GM18520 (cell line): Measurements from ENCODE around the gene MRPL27.
"Not testable (repeated sequence)": the region's sequence is repeated elsewhere in the genome, so short reads cannot be mapped to it uniquely, and the experiment has no call there.

Experiments
- ATAC-seq: cut with Tn5 transposase; IDR thresholded peaks from one replicate; pipeline ENCODE4 v1.9.1; 2021; ENCODE audit not compliant: unreplicated experiment

The MRPL27 gene

DNA sequence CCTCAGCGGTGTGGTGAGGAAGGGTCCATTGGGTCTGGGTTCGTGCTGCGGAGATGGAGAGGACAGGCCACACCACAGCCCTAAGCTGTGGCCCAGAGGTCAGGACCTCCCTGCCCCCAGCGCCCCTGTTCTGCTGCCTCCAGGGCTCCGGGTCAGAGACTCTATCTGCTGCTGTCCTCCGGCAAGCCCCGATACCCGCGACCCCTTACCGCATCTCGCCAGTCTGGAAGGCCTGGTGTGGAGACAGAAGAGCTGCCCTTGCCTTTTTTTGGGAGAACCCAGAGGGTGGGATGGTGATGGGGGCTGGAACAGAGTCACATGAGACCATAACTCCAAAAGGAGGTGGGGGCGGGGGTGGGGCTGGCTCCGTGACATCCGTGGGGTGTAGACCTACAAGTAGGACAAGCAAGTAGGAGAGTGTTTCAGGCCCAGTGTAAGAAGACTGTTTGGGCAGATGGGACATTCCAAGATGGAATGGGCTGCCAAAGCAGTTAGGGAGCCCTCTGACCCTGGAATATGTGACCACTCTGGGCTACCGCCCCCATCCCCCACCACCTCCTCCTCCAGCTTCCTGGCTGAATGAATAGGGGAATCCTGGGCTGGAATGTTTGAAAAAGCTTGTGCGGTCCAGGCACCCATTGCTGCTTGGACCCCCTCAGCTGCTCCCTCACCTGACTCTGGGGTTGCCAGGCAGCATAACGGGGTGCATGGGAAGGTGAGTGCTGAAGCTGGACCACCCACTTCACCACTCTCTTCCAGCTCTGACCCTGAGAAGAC, 25.7 kb downstream of the MRPL27 start:
- ATAC-seq: no peak

DNA sequence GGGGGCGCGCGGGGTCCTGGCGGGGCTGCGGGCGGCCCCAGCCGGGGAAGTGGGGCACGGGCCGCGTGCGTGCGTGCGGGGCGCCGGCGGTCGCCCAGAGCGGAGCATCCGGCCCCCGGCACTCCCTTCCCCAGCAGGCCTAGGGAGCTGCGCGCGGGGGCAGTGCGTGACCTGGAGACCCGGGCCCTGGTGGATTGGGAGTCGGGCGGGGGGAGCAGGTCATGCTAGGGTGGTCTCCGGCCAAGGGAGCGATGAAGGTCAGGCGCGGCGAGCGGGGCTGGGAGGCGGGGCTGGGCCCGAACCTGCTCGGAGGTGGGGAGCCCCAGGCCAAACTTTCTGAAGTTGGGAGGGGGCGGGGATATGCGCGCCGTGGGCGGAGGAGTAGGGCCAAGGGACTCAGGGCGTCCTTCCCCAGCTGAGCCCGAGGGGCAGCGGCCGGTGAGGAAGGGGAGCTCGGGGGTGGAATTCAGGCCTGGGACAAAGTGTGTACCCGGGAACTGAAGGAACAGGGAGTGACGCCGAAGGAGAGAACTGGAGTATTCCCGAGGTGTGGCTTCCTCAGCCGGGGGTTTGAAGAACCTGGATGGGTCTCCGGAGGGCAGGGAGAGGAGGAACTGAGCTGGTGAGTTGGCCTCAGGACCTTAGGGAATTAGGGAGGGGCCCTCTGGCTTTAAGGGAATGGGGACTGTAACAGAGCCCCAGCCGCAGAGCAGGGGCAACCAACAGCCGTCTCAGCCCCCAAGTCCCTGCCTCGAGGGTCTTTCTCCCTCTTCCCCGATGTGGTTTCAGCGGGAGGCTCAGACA, 26.5 kb downstream of the MRPL27 start:
- peak; percentile 28 for ATAC-seq

DNA sequence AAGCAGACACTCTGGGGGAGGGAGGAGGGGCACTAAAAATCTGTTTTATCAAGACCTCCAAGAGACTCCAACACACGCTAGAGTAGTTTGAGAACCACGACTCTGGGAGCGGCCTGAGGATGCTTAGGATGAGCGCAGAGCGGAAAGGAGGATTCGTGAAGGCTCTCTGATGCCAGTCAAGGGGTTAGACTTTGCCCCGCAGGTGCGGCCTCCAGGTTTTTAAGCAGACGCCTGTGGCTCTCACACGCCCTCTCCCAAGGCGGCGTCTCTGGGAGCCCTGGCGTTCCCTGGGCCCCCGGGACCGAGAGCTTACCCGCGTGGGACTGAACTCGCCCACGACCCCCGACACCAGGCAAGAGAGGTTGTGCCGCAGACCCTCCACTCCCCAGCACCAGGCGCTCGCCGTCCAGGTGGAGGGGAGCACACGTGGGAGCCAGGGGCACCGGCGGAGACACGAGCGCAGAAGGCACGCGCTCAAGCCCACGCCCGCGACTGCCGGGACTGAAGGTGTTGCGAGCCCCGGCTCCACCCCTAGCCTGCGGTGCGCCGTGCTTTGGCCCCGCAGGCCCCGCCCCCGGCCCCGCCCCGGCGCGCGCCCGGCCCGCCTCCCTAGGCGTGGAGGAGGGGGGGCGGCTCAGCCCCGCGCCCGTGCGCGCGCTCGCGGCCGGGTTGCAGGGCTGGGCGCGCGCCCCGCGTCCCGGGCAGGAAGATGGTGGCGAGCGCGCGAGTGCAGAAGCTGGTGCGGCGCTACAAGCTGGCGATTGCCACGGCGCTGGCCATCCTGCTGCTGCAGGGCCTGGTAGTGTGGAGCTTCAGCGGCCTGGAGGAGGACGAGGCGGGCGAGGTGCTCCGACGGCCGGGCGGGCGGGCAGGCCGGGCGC, 27.3 kb downstream of the MRPL27 start, which contains the start of gene XYLT2:
Gene XYLT2 (plus strand): TSS at position 695 of the 881 bp plus-strand sequence. CDS start 15 bp downstream, at position 710.
- peak; percentile 54 for ATAC-seq

DNA sequence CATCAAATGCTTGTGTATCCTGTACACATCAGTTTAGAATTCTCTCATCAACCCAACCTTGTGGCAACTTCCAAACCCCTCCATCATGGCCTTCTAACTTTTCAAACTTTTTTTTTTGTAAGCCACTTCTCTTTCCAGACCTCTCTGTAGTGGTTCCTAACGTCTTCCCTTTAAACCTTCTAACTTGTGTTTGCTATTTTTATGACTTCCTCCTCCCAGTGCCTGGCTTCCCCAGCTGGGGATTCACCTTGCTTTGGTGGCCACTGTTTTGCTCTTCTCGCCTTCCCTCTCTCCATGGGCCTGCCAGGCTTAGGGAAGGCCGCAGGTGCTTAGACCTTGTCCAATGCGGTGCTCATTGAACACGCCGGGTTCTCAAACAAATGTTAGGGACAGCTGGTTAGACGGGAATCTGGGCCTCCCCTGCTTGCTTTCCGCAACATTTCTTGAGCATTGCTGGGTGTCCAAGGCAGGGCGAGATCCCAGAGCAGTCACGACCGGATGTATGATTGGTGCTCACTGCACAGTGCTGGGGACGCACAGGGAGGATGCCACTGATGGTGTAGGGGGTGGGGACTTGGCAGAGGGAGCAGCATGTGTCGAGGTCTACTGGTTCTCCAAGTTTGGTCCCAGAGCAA, 28.1 kb downstream of the MRPL27 start:
- ATAC-seq: no peak

DNA sequence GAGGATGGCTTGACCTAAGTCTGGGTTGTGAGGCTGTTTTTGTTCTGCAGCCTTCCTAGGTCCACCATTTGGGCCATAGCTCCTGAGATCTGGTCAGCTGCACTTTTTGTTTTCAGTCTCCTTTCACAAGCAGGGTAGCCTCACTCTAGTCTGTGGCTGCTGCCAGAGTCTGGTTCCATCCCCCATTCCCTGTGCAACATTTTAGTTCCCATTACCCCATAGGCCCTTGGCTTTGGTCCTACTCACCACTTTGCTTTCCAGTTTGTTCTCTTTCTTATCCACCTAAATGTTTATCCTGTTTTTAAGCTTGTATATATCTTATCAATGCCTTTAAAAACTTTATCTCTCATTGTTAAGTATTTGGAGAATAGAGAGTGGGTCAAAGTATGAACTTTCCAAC, 33.6 kb downstream of the MRPL27 start:
- no peak for ATAC-seq

DNA sequence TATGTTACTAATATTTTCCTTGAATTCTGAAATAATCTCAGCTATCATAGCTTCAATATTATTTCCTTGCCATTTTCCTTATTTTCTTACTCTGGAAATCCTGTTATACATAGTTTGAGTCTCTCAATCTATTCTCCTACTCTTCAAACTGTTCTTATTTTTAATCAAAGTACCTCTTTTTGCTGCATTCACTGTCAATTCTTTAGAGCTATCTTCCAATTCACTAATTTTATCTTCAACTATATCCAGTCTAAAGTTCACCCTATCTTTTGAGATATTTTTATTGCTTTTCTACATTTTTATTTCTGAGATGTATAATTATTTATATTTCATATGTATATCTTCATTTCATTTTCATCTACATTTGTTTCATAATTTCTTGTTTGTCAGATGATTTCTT, 34.3 kb downstream of the MRPL27 start:
- no peak for ATAC-seq

DNA sequence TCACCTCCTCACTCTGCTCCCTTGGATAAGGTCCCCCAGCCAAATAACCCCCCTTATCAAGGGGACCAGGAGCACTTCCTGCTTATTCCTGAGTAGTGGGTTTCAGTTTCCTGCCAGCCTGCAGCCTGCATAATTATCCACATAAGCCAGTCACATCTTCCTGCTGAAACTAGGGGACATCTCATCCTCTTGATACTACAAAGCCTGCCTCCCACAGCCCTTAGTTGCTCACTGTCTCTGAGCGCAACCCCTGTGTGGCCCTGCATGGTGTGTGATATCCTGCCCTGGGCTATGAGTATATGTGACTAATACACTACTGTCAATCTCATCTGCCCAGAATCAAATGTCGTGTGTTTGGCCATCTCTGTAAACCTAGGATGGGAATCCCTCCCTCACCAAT, 35.0 kb downstream of the MRPL27 start:
- no peak for ATAC-seq

DNA sequence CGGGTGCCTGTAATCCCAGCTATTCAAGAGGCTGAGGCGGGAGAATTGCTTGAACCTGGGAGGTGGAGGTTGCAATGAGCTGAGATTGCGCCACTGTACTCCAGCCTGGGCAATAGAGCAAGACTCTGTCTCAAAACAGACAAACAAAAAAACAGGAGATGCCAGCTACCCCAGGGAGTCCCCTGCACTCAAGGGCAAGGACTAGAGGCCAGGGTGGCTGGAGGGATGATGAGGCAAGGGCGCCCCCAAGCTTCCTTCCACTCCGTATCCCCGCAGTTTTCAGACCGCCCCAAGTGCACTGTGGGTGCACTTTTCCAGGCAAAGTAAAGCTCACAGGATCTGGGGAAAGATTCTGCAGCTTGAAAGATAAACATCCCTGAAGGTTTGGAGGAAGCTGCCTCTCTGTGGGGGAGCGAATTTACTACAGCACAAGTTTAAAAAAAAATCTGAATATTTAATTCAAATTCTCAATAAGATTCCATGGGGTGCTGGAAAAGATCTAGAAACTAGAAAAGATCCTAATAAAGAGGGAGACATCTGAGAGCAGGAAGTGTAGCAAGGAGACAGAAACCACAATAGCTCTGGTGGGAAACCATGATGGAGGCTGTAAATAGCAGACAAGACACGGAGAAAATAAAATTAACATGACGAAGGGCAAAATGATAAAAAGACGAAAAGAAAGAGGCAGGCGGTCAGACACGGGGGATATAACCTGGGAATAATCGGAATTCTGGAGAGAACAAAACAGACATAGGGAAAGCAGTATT, 39.5 kb downstream of the MRPL27 start:
- not testable (repeated sequence) for ATAC-seq

DNA sequence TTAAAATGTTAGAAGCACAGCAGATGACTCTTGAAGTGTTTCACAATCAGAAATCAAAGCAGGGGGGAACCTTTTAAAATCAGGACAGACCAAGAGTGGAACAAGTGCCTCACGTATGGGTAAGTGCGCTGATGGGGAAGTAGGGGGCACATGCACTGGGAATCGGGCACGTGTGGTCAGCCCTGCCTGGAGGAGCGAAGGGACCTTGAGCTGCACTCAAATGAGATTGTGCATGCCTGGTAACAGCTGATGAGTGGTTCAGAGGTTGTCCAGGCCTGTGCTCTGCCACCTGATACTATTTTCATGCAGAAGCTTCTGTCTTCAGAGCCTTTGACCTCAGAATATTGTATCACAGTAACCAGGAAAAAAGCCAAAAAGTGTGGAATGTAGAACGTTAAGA, 40.8 kb downstream of the MRPL27 start:
- ATAC-seq: no peak

DNA sequence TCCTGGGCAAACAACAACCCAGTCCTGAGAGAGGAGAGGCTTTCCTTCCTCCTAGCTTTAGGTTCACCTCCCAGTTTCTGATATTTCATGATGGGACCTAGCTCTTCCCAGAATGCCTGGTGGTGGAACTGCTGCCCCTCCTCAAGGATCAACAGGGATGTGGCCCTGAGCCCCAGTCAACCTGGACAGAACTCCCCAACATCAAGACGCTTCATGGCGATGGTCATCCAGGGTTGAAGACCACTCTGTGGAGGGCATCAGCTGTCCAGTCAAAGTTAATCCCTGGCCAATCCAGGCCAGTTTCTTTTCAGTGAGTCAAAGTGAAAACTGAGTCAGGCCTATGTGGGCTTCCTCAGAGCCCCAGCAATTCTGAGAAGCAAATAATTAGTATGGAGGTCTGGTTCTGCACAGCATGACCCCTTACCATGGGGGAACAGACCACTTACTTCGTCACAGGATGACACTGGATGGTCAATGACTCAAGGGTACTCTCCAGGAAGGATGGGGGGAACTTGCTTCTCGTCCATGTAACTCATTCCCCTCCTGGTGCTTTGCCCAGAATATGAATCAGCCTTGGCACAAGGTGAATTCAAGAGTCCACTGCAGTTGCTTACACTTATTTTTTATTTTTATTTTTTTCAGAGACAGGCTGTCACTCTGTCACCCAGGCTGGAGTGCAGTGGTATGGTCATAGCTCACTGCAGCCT, 41.7 kb downstream of the MRPL27 start:
- no peak for ATAC-seq

DNA sequence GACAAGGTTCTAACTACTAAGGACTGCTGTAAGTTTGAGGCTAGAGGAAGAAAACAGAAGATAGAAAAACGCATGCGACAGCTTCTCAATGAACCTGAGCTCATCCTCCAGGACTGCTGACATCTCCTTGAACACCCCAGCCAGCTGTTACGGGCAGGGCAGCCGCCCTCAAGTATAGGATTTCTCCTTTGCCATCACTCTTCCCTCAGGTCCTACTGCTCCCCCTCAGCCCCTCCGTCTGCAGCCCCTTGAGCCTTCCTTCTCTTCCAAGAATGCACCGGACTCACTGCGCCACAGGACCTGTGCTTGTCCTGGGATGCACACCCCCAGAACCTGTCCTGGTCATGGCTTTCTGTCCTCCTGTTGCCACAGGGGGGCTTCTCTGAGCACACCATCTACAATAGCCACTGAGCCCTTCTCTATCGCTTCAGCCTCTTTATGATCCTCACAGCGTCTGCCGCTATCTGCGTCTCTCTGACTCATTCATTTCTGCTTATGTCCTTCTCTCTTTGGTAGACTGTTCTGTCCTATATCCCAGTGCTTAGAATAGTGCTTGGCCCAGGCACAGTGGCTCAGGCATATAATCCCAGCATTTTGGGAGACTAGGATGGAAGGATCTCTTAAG, 42.7 kb downstream of the MRPL27 start:
- ATAC-seq: no peak

DNA sequence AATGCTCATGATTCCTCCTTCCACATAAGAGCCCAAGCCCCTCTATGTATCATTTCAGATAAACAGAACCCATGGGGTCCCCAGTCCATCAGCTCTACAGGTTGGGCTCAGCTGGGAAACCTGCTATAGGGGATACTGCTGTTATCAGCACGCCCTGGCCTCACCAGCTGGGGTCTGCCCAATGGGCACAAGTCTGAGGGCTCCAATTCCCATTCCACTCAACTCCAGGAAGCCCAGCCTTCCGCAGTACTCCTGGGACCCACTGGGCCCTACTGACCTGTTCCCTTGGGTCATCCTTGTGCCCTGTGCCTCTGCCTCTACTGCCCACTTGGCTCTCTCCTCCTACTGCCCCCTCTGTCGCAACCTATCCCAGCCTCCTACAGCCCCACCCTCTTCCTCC, 43.3 kb downstream of the MRPL27 start:
- no peak for ATAC-seq

DNA sequence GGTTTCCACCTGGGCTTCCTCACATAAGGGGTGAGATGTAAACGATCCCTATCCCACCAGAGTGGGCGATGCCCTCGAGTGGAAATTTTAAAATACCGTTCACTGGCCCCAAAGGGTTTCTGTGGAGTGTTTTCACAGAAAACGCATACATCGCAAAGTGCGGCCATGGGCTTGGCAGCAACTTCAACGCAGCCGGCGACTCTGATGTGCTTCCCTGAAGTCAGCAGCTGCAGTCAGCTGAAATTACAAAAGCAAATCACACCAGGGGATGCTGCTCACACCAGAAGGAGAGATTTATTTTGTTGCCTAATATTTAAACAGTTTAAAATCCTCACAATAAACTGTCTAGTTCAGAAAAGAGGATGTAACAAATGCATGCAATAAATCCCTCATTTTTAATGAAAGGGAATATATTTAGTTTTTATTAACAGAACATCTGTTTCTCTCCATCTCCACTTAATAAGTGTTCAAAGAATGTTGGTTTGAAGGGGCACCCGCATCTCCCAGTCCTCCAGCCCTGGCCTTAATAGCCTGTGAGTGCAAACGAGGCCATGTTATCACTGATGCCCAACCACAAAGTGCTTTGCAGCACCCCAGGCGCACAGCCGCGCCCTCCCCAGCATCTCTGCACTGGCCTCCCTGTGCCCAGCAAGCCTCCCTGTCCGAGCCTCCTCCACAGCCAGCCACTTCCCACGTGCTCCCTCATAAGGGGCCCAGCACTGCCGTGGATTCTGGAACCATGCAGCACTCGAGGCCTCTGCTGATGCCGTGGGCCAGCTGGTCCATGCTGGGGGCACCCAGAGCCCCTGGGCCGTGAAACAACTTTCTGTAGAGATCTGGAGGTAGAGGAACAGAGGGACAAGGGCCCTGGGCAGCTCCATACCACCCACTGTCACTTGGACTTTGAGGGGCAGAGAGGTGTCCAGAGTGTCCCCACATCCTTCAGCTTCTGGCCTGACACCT, 44.3 kb downstream of the MRPL27 start:
- no peak for ATAC-seq

DNA sequence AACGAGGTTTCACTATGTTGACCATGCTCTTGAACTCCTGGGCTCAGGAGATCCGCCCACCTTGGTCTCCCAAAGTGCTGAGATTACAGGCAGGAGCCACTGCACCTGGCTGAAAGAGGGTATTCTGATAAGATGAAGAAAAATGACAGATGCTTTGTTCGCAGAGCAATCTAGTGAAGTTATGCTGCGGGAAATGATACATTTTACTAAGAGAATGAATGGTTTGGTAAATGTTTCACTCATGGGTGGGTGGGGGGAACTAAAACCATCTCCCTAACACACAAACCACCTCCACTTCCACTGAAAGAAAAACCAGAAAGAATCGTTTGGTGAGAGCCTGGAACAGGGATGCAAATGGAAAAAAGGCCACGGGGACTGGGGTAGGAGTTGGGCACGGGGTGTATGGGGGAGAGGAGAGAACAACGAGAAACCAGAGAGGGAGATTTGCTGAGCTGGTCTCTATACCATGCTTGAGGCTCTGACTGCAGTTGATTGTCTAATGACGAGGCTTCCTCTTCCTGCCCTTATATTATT, 46.1 kb downstream of the MRPL27 start:
- no peak for ATAC-seq

DNA sequence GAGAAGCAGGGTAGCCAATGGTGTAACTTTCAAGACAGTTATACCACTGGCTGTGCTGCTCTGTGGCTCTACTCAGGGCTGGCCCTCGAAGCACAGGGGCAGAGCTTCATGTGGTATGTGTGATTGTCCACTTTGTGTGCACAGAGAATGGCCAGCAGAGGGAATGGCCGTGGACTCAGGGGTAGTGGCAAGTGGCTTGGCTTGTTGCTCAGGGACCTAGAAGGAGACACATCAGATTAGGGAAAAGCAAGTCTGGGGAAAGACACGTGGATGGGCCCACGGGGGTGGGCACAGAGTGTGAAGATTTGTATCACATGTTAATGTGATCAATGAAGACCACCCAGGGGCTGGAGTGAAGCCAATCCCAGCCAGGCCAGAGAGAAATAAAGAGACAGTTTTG, 47.1 kb downstream of the MRPL27 start:
- no peak for ATAC-seq

DNA sequence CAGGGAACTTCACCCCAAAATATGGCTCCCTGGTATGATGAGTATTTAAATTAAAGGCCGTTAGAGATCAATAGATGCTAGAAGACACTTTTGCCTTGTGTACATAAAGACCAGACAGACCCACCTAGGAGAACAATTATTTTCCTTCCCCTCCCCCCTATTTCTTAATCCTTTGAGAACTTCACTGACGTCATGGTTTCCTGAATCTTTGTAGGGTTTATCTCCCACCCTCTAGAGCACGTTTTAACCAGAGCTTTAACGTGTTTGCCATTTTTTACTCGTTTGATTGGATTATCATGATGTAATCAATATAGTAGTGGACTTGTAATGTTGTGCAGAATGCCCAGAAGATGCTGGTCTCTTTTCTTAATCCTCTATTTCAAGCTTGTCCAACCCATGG, 49.9 kb downstream of the MRPL27 start:
- ATAC-seq: no peak

DNA sequence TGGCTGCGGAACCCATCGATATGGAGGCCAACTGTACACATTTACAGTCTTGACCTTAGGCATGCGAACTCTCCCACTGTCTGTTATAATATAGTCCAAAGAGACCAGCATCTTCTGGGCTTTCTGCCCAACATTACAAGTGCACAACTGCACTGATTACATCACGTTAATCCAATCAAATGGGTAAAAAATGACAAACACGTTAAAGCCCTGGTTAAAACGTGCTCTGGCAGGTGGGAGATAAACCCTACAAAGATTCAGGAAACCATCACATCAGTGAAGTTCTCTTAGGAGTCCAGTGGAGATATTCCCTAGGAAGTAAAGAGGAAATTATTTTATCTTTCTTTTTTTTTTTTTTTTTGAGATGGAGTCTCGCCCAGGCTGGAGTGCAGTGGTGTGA, 50.7 kb downstream of the MRPL27 start:
- ATAC-seq: no peak
